Measurements from ENCODE around the gene LHFPL6. TPM values are rescaled to one million over a fixed set of nuclear protein-coding genes. Genes with fewer than 3 reads are reported as not detected.

The LHFPL6 gene
- total and polyA plus RNA-seq, 10 donors = 6.9 to 49.0 (median 30.5) TPM

- no peaks in the 10 kb centered on the region for H3K36me3 ChIP-seq
- peaks cover 0 to 3% (median 0%) of the 10 kb centered on the region in 6 donors for H3K4me1 ChIP-seq
- H3K9me3 ChIP-seq = no peaks in the 10 kb centered on the region
- no peak for DNase-seq
- no peaks in the 10 kb centered on the region for H3K27me3 ChIP-seq (replicated peaks in 1 of 7)
- TF ChIP-seq POLR2A (IDR thresholded peaks at IDR 0.05) (no peak), POLR2AphosphoS5 (IDR thresholded peaks at IDR 0.05) (no peak)
- TF ChIP-seq, protein P1, sequence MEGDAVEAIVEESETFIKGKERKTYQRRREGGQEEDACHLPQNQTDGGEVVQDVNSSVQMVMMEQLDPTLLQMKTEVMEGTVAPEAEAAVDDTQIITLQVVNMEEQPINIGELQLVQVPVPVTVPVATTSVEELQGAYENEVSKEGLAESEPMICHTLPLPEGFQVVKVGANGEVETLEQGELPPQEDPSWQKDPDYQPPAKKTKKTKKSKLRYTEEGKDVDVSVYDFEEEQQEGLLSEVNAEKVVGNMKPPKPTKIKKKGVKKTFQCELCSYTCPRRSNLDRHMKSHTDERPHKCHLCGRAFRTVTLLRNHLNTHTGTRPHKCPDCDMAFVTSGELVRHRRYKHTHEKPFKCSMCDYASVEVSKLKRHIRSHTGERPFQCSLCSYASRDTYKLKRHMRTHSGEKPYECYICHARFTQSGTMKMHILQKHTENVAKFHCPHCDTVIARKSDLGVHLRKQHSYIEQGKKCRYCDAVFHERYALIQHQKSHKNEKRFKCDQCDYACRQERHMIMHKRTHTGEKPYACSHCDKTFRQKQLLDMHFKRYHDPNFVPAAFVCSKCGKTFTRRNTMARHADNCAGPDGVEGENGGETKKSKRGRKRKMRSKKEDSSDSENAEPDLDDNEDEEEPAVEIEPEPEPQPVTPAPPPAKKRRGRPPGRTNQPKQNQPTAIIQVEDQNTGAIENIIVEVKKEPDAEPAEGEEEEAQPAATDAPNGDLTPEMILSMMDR (IDR thresholded peaks at IDR 0.05 in 8 of 11, conservative IDR thresholded peaks at IDR 0.05 in 3 of 11) = no peak
- no peak overlapping the region for H3K4me3 ChIP-seq
- H3K27ac ChIP-seq = no peak overlapping the region
- 60 to 81% (median 76%) methylated on average over 3 of the region's 3 CpGs for WGBS, 5 donors
- intact Hi-C loops (cut with DNase I; ENCODE audit: low total_unique reads) = no loop called here
Measured at GRCh38 chr13:39317291-39317690, 285.7 kb downstream of the LHFPL6 start.

- no peak for DNase-seq
- 4 to 26% (median 17%) methylated on average over 1 of the region's 1 CpG for WGBS, 5 donors
- no peaks in the 10 kb centered on the region for H3K9me3 ChIP-seq
- no peak overlapping the region for H3K4me3 ChIP-seq
- TF ChIP-seq, protein P1 (IDR thresholded peaks at IDR 0.05 in 8 of 11, conservative IDR thresholded peaks at IDR 0.05 in 3 of 11) = no peak
- TF ChIP-seq POLR2A (IDR thresholded peaks at IDR 0.05) (no peak), POLR2AphosphoS5 (IDR thresholded peaks at IDR 0.05) (no peak)
- no peaks in the 10 kb centered on the region for H3K36me3 ChIP-seq
- peaks cover 0 to 3% (median 0%) of the 10 kb centered on the region in 6 donors for H3K4me1 ChIP-seq
- no peak overlapping the region for H3K27ac ChIP-seq
- intact Hi-C loops (cut with DNase I; ENCODE audit: low total_unique reads) = no loop called here
- no peaks in the 10 kb centered on the region for H3K27me3 ChIP-seq (replicated peaks in 1 of 7)
Measured at GRCh38 chr13:39315796-39316195, 287.2 kb downstream of the LHFPL6 start.

DNA sequence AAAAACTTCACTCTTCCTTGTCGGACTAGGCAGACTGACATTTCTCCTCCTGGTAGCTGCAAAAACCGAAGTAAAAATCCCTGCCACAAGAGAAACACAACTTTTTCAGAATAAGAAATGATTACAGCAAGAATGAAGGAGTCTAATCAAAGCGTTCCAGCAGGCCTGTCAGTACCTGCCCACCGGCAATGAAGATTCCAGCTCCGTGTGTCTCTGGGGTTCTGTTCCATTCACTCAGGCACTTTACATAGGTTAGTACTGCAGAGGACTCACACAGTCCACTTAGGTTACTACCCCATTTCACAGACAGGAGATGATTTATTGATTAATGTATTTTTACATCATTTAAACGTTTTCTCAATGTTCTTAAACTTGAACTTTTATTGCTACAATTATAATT lies 289.3 kb downstream of the LHFPL6 start:
- H3K36me3 ChIP-seq = no peaks in the 10 kb centered on the region
- H3K9me3 ChIP-seq = no peaks in the 10 kb centered on the region
- DNase-seq = no peak
- no peak overlapping the region for H3K4me3 ChIP-seq
- peaks cover 0 to 3% (median 0%) of the 10 kb centered on the region in 6 donors for H3K4me1 ChIP-seq
- no peak overlapping the region for H3K27ac ChIP-seq
- TF ChIP-seq POLR2AphosphoS5 (IDR thresholded peaks at IDR 0.05) (no peak), POLR2A (IDR thresholded peaks at IDR 0.05) (no peak)
- TF ChIP-seq, protein P1 (IDR thresholded peaks at IDR 0.05 in 8 of 11, conservative IDR thresholded peaks at IDR 0.05 in 3 of 11) = no peak
- no peaks in the 10 kb centered on the region for H3K27me3 ChIP-seq (replicated peaks in 1 of 7)
- WGBS, 5 donors = 69 to 80% (median 77%) methylated on average over 6 of the region's 6 CpGs
- intact Hi-C loops (cut with DNase I; ENCODE audit: low total_unique reads) = no loop called here

- DNase-seq = no peak
- H3K4me3 ChIP-seq = no peak overlapping the region
- H3K27ac ChIP-seq = no peak overlapping the region
- TF ChIP-seq POLR2A (IDR thresholded peaks at IDR 0.05) (no peak), POLR2AphosphoS5 (IDR thresholded peaks at IDR 0.05) (no peak)
- TF ChIP-seq, protein P1 (IDR thresholded peaks at IDR 0.05 in 8 of 11, conservative IDR thresholded peaks at IDR 0.05 in 3 of 11) = no peak
- no peaks in the 10 kb centered on the region for H3K36me3 ChIP-seq
- intact Hi-C loops (cut with DNase I; ENCODE audit: low total_unique reads) = no loop called here
- peaks cover 0 to 3% (median 0%) of the 10 kb centered on the region in 6 donors for H3K4me1 ChIP-seq
- no peaks in the 10 kb centered on the region for H3K27me3 ChIP-seq (replicated peaks in 1 of 7)
- H3K9me3 ChIP-seq = no peaks in the 10 kb centered on the region
- WGBS, 5 donors = 49 to 70% (median 66%) methylated on average over 2 of the region's 2 CpGs
Measured at GRCh38 chr13:39312596-39312995, 290.4 kb downstream of the LHFPL6 start.
